Endothelial cell of umbilical vein (primary cell): Measurements from ENCODE around the gene SF3B4. TPM values are rescaled to one million over a fixed set of nuclear protein-coding genes. Genes with fewer than 3 reads are reported as not detected.

ENCODE experiments used
- BruUV-seq: library from RNA; stranded (reverse); fragments of 400-500 nt; replicated peaks from 2 replicates; lab custom pipeline; 2021; lab: Mats Ljungman, UMichigan
- CTCF ChIA-PET: fragments of 300-600, 350-600 bp; sonication (Branson Sonifier 250); formaldehyde crosslinking; loops from one replicate; lab custom pipeline; 2021; ENCODE audit warnings: antibody characterized with exemption, inconsistent platforms; lab: Charles Lee
- POLR2A ChIA-PET: fragments of 300-600, 350-600 bp; sonication (Branson Sonifier 250); formaldehyde crosslinking; loops from one replicate; lab custom pipeline; 2021; ENCODE audit warnings: antibody characterized with exemption, inconsistent platforms; lab: Charles Lee
- DNase-seq: peaks from one replicate; pipeline ENCODE4 v3.0.0-alpha.2; 2011; ENCODE audit warnings: low read depth, low spot score
- FAIRE-seq: peaks from 2 replicates; lab custom pipeline; 2011; peaks lifted over from hg19 to GRCh38; lab: Jason Lieb, UNC
- H2AFZ ChIP-seq: 2 replicates; pipeline ENCODE4 v1.6.0; 2012; ENCODE audit warnings: low read depth, low read length, control low read depth, inconsistent platforms
- H3K27ac ChIP-seq: 2 replicates; pipeline ENCODE4 v1.5.1; 2011; ENCODE audit warnings: low read depth, mild to moderate bottlenecking, control low read depth, low read length, moderate library complexity; ENCODE audit not compliant: insufficient read depth
- H3K27me3 ChIP-seq, 2 experiments: 2 replicates each; pipeline versions ENCODE4 v1.6.0 to v1.6.1; 2011; ENCODE audit warnings: low read length in 2 of 2, mixed read lengths in 1 of 2; ENCODE audit not compliant: control insufficient read depth in 2 of 2, insufficient read depth in 2 of 2
- H3K36me3 ChIP-seq, 2 experiments: 2 replicates in 1 of 2; 3 replicates in 1 of 2; pipeline ENCODE4 v1.5.1; 2011; ENCODE audit warnings: low read length in 2 of 2, mild to moderate bottlenecking in 1 of 2, moderate library complexity in 1 of 2; ENCODE audit not compliant: control insufficient read depth in 2 of 2, insufficient read depth in 2 of 2; ENCODE audit errors: extremely low read depth in 1 of 2
- H3K4me1 ChIP-seq: 3 replicates; pipeline ENCODE4 v1.5.1; 2011; ENCODE audit warnings: mild to moderate bottlenecking, low read length; ENCODE audit not compliant: control insufficient read depth, insufficient read depth; ENCODE audit errors: extremely low read depth
- H3K4me2 ChIP-seq: 2 replicates; pipeline ENCODE4 v1.6.1; 2011; ENCODE audit warnings: low read length, control low read depth, mixed read lengths; ENCODE audit not compliant: insufficient read depth
- H3K4me3 ChIP-seq, 3 experiments: fragments of 200-600 bp in 1 of 3; sonication (generic), shearing (Covaris generic) in 1 of 3; replicated peaks in 1 of 3; 2 replicates each; pipeline ENCODE4 v1.5.1; 2011 to 2016; ENCODE audit warnings: control low read depth in 3 of 3, low read length in 3 of 3, mild to moderate bottlenecking in 2 of 3, inconsistent platforms in 1 of 3, low read depth in 1 of 3, moderate library complexity in 1 of 3; ENCODE audit not compliant: insufficient read depth in 1 of 3
- H3K79me2 ChIP-seq: 2 replicates; pipeline ENCODE4 v1.6.0; 2012; ENCODE audit warnings: low read length, inconsistent platforms; ENCODE audit not compliant: control insufficient read depth, insufficient read depth
- H3K9ac ChIP-seq: replicated peaks from 2 replicates; pipeline ENCODE3; 2011; ENCODE audit warnings: low read length, control low read depth; ENCODE audit not compliant: insufficient read depth; ENCODE audit errors: extremely low read depth
- H3K9me1 ChIP-seq: replicated peaks from 3 replicates; pipeline ENCODE4 v1.6.0; 2011; ENCODE audit warnings: mild to moderate bottlenecking, low read length; ENCODE audit not compliant: control insufficient read depth, insufficient read depth; ENCODE audit errors: extremely low read depth
- H3K9me3 ChIP-seq: replicated peaks from 2 replicates; pipeline ENCODE4 v1.5.1; 2012; ENCODE audit warnings: low read length, inconsistent platforms; ENCODE audit not compliant: control insufficient read depth, insufficient read depth
- H4K20me1 ChIP-seq: replicated peaks from 2 replicates; pipeline ENCODE3; 2011; ENCODE audit warnings: mild to moderate bottlenecking, low read length; ENCODE audit not compliant: control insufficient read depth, insufficient read depth; ENCODE audit errors: extremely low read depth
- EZH2 ChIP-seq: IDR thresholded peaks from 2 replicates; pipeline ENCODE4 v1.6.1; 2012; ENCODE audit warnings: borderline replicate concordance, low read depth, mild to moderate bottlenecking, moderate library complexity, low read length, inconsistent platforms; ENCODE audit not compliant: severe bottlenecking
- MYC ChIP-seq: IDR thresholded peaks from one replicate; pipeline ENCODE4 v1.6.1; 2011; ENCODE audit warnings: mild to moderate bottlenecking, low read depth, low read length
- dilution Hi-C: fragments of 300-500 bp; cut with MboI; formaldehyde crosslinking; loops from one replicate; pipeline ENCODE4 v1.15.0; 2019; ENCODE audit warnings: low sequenced_read_pairs; ENCODE audit not compliant: extremely low pct_ligation_motif_present
- intact Hi-C: fragments of 100-400 bp; cut with micrococcal nuclease; formaldehyde crosslinking; loops from one replicate; pipeline ENCODE4 v1.10.0; 2022
- polyA plus RNA-seq, 4 experiments: library from polyadenylated mRNA; depleted of rRNA in 3 of 4; stranded (reverse) in 3 of 4; unstranded in 1 of 4; fragments of >200 nt; gene quantifications; 2 replicates each; pipeline versions ENCODE4 v1.2.1 to v1.2.3, GENCODE V29; 2011 to 2012; ENCODE audit warnings: missing spikeins in 1 of 4
- total RNA-seq: library from RNA; stranded (reverse); gene quantifications from 2 replicates; pipeline ENCODE4 v1.2.3, GENCODE V29; 2021
- TF ChIP-seq, protein P1 (sequence below): IDR thresholded peaks from 2 replicates; pipeline ENCODE4 v1.6.1; 2011; ENCODE audit not compliant: insufficient read depth, insufficient read length
- TF ChIP-seq, protein P2 (sequence below), 2 donors: IDR thresholded peaks; 1 replicate in 1 of 2; 2 replicates in 1 of 2; pipeline ENCODE4 v1.5.1; 2011; ENCODE audit warnings: low read length in 2 of 2, mild to moderate bottlenecking in 2 of 2, moderate library complexity in 2 of 2, control low read depth in 1 of 2, inconsistent platforms in 1 of 2, low read depth in 1 of 2; ENCODE audit not compliant: insufficient read depth in 1 of 2; ENCODE audit errors: extremely low read depth in 1 of 2

SF3B4 gene
- total and polyA plus RNA-seq, 2 donors (not counting 3 experiments of a cell fraction or from before 2014, with no cell fraction given): 62.7 to 74.4 TPM

DNA sequence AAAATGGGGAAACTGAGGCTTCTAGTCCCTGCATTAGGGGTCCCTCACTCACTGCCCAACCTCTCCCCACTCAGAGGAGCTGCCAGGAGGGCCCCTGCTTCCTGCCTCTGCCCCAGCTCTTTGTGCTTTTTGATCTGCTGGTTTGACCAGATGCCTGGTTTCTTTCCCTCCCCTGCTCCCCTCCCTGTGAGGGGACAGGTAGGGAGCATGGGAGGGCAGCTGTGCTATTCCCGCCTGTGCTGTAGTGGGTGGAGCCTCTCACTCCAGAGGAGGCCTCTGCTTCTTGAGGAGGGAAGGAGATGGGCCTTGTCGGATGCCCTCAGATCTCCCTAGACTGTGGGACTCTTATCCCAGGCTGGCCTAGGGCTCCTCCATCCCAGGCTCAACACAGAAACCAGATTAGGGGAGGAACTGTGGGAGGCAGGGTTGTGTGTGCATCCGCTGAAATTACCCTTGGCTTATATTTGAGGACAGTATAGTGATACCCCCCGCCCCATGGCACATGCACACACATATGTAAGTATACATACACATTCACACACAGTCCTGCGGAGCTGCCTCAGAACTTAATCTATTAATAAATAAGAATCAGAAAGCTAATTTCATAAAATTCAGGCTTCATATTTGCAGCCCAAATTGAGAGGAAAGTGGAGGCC lies 23.6 kb downstream of the SF3B4 start:
- intact Hi-C loops (no loop called here), dilution Hi-C loops (no loop called here)
- Histone ChIP-seq H3K4me2 (no peak overlapping the region), H3K4me1 (peaks cover 5% of the 10 kb centered on the region), H3K9me3 (no peaks in the 10 kb centered on the region), H3K36me3 (no peaks in the 10 kb centered on the region), H3K79me2 (no peaks in the 10 kb centered on the region), H3K4me3 (no peak overlapping the region), H3K27ac (no peak overlapping the region), H3K9me1 (no peaks in the 10 kb centered on the region), H4K20me1 (no peaks in the 10 kb centered on the region), H3K27me3 (peaks cover 0 to 5% of the 10 kb centered on the region in 2 experiments), H2AFZ (no peak overlapping the region), H3K9ac (no peak overlapping the region)
- BruUV-seq: no TSS peak
- FAIRE-seq (no peak), DNase-seq (no peak)
- CTCF ChIA-PET: no interaction called here
- POLR2A ChIA-PET: no interaction called here
- TF ChIP-seq MYC (no peak), EZH2 (no peak)
- TF ChIP-seq, protein P1, sequence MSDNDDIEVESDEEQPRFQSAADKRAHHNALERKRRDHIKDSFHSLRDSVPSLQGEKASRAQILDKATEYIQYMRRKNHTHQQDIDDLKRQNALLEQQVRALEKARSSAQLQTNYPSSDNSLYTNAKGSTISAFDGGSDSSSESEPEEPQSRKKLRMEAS: no peak
- TF ChIP-seq, protein P2, sequence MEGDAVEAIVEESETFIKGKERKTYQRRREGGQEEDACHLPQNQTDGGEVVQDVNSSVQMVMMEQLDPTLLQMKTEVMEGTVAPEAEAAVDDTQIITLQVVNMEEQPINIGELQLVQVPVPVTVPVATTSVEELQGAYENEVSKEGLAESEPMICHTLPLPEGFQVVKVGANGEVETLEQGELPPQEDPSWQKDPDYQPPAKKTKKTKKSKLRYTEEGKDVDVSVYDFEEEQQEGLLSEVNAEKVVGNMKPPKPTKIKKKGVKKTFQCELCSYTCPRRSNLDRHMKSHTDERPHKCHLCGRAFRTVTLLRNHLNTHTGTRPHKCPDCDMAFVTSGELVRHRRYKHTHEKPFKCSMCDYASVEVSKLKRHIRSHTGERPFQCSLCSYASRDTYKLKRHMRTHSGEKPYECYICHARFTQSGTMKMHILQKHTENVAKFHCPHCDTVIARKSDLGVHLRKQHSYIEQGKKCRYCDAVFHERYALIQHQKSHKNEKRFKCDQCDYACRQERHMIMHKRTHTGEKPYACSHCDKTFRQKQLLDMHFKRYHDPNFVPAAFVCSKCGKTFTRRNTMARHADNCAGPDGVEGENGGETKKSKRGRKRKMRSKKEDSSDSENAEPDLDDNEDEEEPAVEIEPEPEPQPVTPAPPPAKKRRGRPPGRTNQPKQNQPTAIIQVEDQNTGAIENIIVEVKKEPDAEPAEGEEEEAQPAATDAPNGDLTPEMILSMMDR (IDR thresholded peaks at IDR 0.05; ENCODE audit: extremely low read depth in 1 of 2, insufficient read depth in 1 of 2, low read depth in 1 of 2, low read length in 2 of 2): no peak
